IMR-90 (cell line): ENCODE measurements around the gene JPH3. TPM values are rescaled to one million over a fixed set of nuclear protein-coding genes. Genes with fewer than 3 reads are reported as not detected.

ENCODE experiments used
- ATAC-seq: fragments of 200-7000 bp; cut with Tn5 transposase; 2 replicates; pipeline ENCODE4 v1.9.1; 2020; ENCODE audit warnings: low read depth, mild to moderate bottlenecking, moderate library complexity
- BruUV-seq: library from RNA; stranded (reverse); fragments of 400-500 nt; replicated peaks from 2 replicates; lab custom pipeline; 2021; lab: Mats Ljungman, UMichigan
- CTCF ChIA-PET: fragments of 300-600 bp; formaldehyde crosslinking; extraction: SDS; loops from one replicate; lab custom pipeline; 2021; ENCODE audit warnings: antibody characterized with exemption; lab: Yijun Ruan, JAX
- POLR2A ChIA-PET: fragments of 300-600 bp; sonication (Branson Sonifier 250); formaldehyde crosslinking; loops from one replicate; lab custom pipeline; 2022; ENCODE audit warnings: antibody characterized with exemption; ENCODE audit not compliant: unreplicated experiment; lab: Charles Lee
- DNase-seq: peaks from one replicate; pipeline ENCODE4 v3.0.0; 2013
- H2AFZ ChIP-seq: replicated peaks from 2 replicates; pipeline ENCODE3; 2013; ENCODE audit warnings: low read length, mild to moderate bottlenecking; ENCODE audit not compliant: poor library complexity
- H2AK5ac ChIP-seq: 2 replicates; pipeline ENCODE4 v1.6.1; 2013; ENCODE audit warnings: low read depth, low read length, inconsistent platforms
- H2AK9ac ChIP-seq: replicated peaks from 2 replicates; pipeline ENCODE3; 2013; ENCODE audit warnings: mild to moderate bottlenecking, low read depth, low read length, moderate library complexity; ENCODE audit not compliant: poor library complexity
- H2BK120ac ChIP-seq: 2 replicates; pipeline ENCODE4 v1.6.1; 2013; ENCODE audit warnings: low read depth, low read length, inconsistent platforms
- H2BK15ac ChIP-seq: 3 replicates; pipeline ENCODE4 v1.6.1; 2013; ENCODE audit warnings: low read depth, low read length, inconsistent platforms
- H2BK20ac ChIP-seq: 2 replicates; pipeline ENCODE4 v1.6.1; 2013; ENCODE audit warnings: low read depth, mild to moderate bottlenecking, inconsistent platforms, low read length, moderate library complexity
- H2BK5ac ChIP-seq: 2 replicates; pipeline ENCODE4 v1.6.1; 2013; ENCODE audit warnings: mild to moderate bottlenecking, low read depth, low read length, inconsistent platforms; ENCODE audit not compliant: poor library complexity, severe bottlenecking
- H3K14ac ChIP-seq: replicated peaks from 2 replicates; pipeline ENCODE4 v1.6.1; 2013; ENCODE audit warnings: low read depth, low read length, inconsistent platforms
- H3K18ac ChIP-seq: 2 replicates; pipeline ENCODE4 v1.6.1; 2013; ENCODE audit warnings: low read depth, low read length, control low read depth
- H3K23ac ChIP-seq: 2 replicates; pipeline ENCODE4 v1.6.1; 2013; ENCODE audit warnings: low read depth, low read length, inconsistent platforms
- H3K27ac ChIP-seq: 2 replicates; pipeline ENCODE4 v1.5.1; 2013; ENCODE audit warnings: mild to moderate bottlenecking, control low read depth, low read length; ENCODE audit not compliant: insufficient read depth
- H3K27me3 ChIP-seq: 2 replicates; pipeline ENCODE4 v1.6.1; 2013; ENCODE audit warnings: low read length; ENCODE audit not compliant: control insufficient read depth, insufficient read depth
- H3K36me3 ChIP-seq: 2 replicates; pipeline ENCODE4 v1.6.1; 2013; ENCODE audit warnings: low read length, mixed read lengths; ENCODE audit not compliant: control insufficient read depth, insufficient read depth
- H3K4ac ChIP-seq: 2 replicates; pipeline ENCODE4 v1.6.1; 2013; ENCODE audit warnings: low read depth, low read length, inconsistent platforms
- H3K4me1 ChIP-seq: 2 replicates; pipeline ENCODE4 v1.6.1; 2013; ENCODE audit warnings: low read length, mixed read lengths; ENCODE audit not compliant: control insufficient read depth, insufficient read depth
- H3K4me2 ChIP-seq: 2 replicates; pipeline ENCODE4 v1.6.1; 2013; ENCODE audit warnings: low read depth, mild to moderate bottlenecking, control low read depth, low read length, moderate library complexity
- H3K4me3 ChIP-seq: 2 replicates; pipeline ENCODE4 v1.5.1; 2013; ENCODE audit warnings: low read depth, mild to moderate bottlenecking, control low read depth, low read length, moderate library complexity; ENCODE audit not compliant: insufficient read depth
- H3K56ac ChIP-seq: 2 replicates; pipeline ENCODE4 v1.6.1; 2013; ENCODE audit warnings: low read length, inconsistent platforms; ENCODE audit not compliant: insufficient read depth; ENCODE audit errors: extremely low read depth
- H3K79me1 ChIP-seq, 2 experiments: 2 replicates each; pipeline ENCODE4 v1.6.1; 2013; ENCODE audit warnings: low read length in 2 of 2, inconsistent platforms in 1 of 2, low read depth in 1 of 2
- H3K9ac ChIP-seq: 2 replicates; pipeline ENCODE4 v1.6.1; 2013; ENCODE audit warnings: low read depth, low read length, control low read depth
- H3K9me1 ChIP-seq: 2 replicates; pipeline ENCODE4 v1.6.1; 2013; ENCODE audit warnings: low read length, inconsistent platforms; ENCODE audit not compliant: insufficient read depth
- H3K9me3 ChIP-seq: 2 replicates; pipeline ENCODE4 v1.6.1; 2013; ENCODE audit warnings: low read length; ENCODE audit not compliant: control insufficient read depth, insufficient read depth
- H4K20me1 ChIP-seq: 2 replicates; pipeline ENCODE4 v1.6.1; 2013; ENCODE audit warnings: low read length, inconsistent platforms; ENCODE audit not compliant: insufficient read depth
- H4K5ac ChIP-seq: 2 replicates; pipeline ENCODE4 v1.6.1; 2013; ENCODE audit warnings: mild to moderate bottlenecking, low read depth, low read length, control low read depth
- H4K8ac ChIP-seq, 2 experiments: 2 replicates each; pipeline ENCODE4 v1.6.1; 2013; ENCODE audit warnings: low read depth in 2 of 2, low read length in 2 of 2, control low read depth in 1 of 2, inconsistent platforms in 1 of 2
- H4K91ac ChIP-seq: 2 replicates; pipeline ENCODE4 v1.6.1; 2013; ENCODE audit warnings: low read depth, low read length, inconsistent platforms; ENCODE audit not compliant: insufficient read depth
- FOS ChIP-seq: fragments of 150-350 bp; IDR thresholded peaks from 2 replicates; pipeline ENCODE4 v1.6.1; 2016; ENCODE audit warnings: low read depth, low read length
- MAZ ChIP-seq: IDR thresholded peaks from 2 replicates; pipeline ENCODE4 v1.6.1; 2012; ENCODE audit warnings: low read depth, mild to moderate bottlenecking, low read length, improper control_type of control experiment, moderate library complexity, borderline replicate concordance
- POLR2A ChIP-seq: IDR thresholded peaks from 2 replicates; pipeline ENCODE4 v1.6.1; 2012; ENCODE audit warnings: mild to moderate bottlenecking, low read depth, low read length
- RFX5 ChIP-seq: IDR thresholded peaks from 2 replicates; pipeline ENCODE4 v1.8.0; 2012; ENCODE audit warnings: low read depth, mild to moderate bottlenecking, low read length, moderate library complexity
- WGBS, 2 experiments: methylation state at CpG; one replicate each; pipeline versions ENCODE4 v1.1.5 to v1.1.7; 2013; ENCODE audit warnings: missing lambda C conversion rate in 2 of 2; ENCODE audit not compliant: insufficient read length in 1 of 2; ENCODE audit errors: extremely low coverage in 2 of 2; 5-methylcytosine and 5-hydroxymethylcytosine counted together
- dilution Hi-C: fragments of 300-500 bp; cut with HindIII; formaldehyde crosslinking; loops from one replicate; pipeline ENCODE4 v1.14.3; 2018; ENCODE audit warnings: low sequenced_read_pairs; ENCODE audit not compliant: unreplicated experiment
- in situ Hi-C: fragments of 300-500 bp; cut with MboI; formaldehyde crosslinking; loops from 3 replicates; pipeline ENCODE4 v1.14.3; 2019; ENCODE audit warnings: low sequenced_read_pairs, inconsistent platforms, mixed read lengths
- intact Hi-C: fragments of 100-400 bp; cut with micrococcal nuclease; formaldehyde crosslinking; loops from 2 replicates; pipeline ENCODE4 v1.10.0; 2022
- polyA plus RNA-seq, 3 experiments: library from polyadenylated mRNA; depleted of rRNA; stranded (reverse); fragments of >200 nt; gene quantifications; 2 replicates each; pipeline ENCODE4 v1.2.3, GENCODE V29; 2012; ENCODE audit warnings: low replicate concordance in 1 of 3
- total RNA-seq: library from RNA; depleted of rRNA; stranded (reverse); fragments of >200 nt; gene quantifications from 2 replicates; pipeline ENCODE4 v1.2.3, GENCODE V29; 2012
- TF ChIP-seq, protein P1 (sequence below): fragments of 150-350 bp; IDR thresholded peaks from 2 replicates; pipeline ENCODE4 v1.6.1; 2017; ENCODE audit warnings: mild to moderate bottlenecking, antibody characterized with exemption, low read length, low read depth

The JPH3 gene
- total and polyA plus RNA-seq, 2 of the 4 experiments (the other 2 are of a cell fraction), result 0.03 TPM; not detected in 1

DNA sequence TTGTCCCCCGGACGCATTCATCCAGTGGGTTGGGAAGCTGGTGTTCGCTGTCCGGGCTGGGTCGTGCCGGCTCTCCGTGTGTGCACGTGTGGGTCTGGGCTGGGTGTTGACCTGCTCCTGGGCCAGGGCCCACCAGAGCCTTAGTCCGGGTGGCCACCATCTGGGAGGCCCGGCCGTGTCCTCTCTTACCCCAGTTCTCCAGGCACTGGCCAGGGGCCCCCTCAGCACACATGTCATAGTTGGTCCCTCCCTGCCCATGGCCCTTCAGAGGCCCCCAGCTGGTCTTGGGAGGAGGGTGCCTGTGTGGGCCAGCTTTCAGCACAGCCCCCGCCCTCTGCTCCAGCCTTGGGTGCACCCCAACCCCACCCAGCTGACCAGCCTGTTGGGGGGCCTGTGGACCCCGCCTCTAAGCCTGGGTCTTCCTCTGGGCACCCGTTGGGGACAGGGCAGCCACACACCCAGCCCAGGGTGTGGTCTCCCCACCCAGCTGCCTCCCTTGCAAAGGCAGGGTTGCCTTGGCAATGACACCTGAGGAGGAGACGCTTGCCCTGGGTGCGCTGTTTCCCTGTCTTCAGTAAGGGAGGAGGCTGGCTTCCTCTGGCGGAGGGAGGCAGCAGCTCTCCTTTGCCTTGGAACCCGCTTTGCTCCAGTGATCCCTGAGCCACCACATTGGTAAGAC is 77.4 kb downstream of the JPH3 start:
- Histone ChIP-seq H3K56ac (no peak overlapping the region), H3K14ac (no peak overlapping the region), H3K79me1 (no peaks in the 10 kb centered on the region), H3K4me3 (no peak overlapping the region), H2BK5ac (no peak overlapping the region), H2AFZ (no peak overlapping the region), H3K9me3 (no peaks in the 10 kb centered on the region), H3K27ac (no peak overlapping the region), H3K9me1 (0 out of 2 replicates have a peak, but pooled peaks cover 3% of the 10 kb centered on the region), H2BK120ac (no peak overlapping the region), H3K27me3 (peaks cover 19% of the 10 kb centered on the region), H2BK15ac (no peak overlapping the region), H2BK20ac (no peak overlapping the region), H4K5ac (no peak overlapping the region), H3K36me3 (no peaks in the 10 kb centered on the region), H3K23ac (no peak overlapping the region), H4K8ac (no peak overlapping the region), H3K4me1 (peaks cover 9% of the 10 kb centered on the region), H2AK5ac (no peak overlapping the region; the same call in 1 of the 2 replicates), H3K4me2 (no peak overlapping the region), H3K18ac (no peak overlapping the region), H3K9ac (no peak overlapping the region), H4K20me1 (no peaks in the 10 kb centered on the region), H2AK9ac (no peak overlapping the region), H3K4ac (no peak overlapping the region), H4K91ac (no peak overlapping the region)
- no peak for TF ChIP-seq MAZ
- TF ChIP-seq POLR2A, result no peak
- TF ChIP-seq, protein P1, sequence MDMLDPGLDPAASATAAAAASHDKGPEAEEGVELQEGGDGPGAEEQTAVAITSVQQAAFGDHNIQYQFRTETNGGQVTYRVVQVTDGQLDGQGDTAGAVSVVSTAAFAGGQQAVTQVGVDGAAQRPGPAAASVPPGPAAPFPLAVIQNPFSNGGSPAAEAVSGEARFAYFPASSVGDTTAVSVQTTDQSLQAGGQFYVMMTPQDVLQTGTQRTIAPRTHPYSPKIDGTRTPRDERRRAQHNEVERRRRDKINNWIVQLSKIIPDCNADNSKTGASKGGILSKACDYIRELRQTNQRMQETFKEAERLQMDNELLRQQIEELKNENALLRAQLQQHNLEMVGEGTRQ, result no peak
- no peak for TF ChIP-seq RFX5
- no peak for TF ChIP-seq FOS
- POLR2A ChIA-PET, result no interaction called here
- in situ Hi-C loops (no loop called here), dilution Hi-C loops (no loop called here), intact Hi-C loops (no loop called here)
- no peak for DNase-seq
- CTCF ChIA-PET, result no interaction called here
- WGBS, 2 experiments, result 67% methylated on average over 4 of the region's 18 CpGs; no CpG with 5 or more reads in 1 of the 2 experiments
- no peak for ATAC-seq
- BruUV-seq, result no TSS peak
